Gastrocnemius medialis (tissue), 4 donors: Measurements from ENCODE around the gene ASIC1. TPM values are rescaled to one million over a fixed set of nuclear protein-coding genes. Genes with fewer than 3 reads are reported as not detected.

Source experiments
- ATAC-seq, 2 donors: fragments of 150-250 bp; one replicate each; pipeline ENCODE4 v1.9.1; 2016
- DNase-seq, 2 donors: peaks; one replicate each; pipeline ENCODE4 v3.0.0-alpha.2; 2019
- H3K27ac ChIP-seq, 4 donors: fragments of 200-600 bp; sonication (generic); 1 replicate in 1 of 4; 2 replicates in 3 of 4; pipeline ENCODE4 v1.5.1; 2016 to 2018; ENCODE audit warnings: mild to moderate bottlenecking in 2 of 4, moderate library complexity in 1 of 4
- H3K27me3 ChIP-seq, 3 donors: fragments of 200-600 bp; sonication (generic) in 2 of 3; 1 replicate in 1 of 3; 2 replicates in 2 of 3; pipeline versions ENCODE4 v1.5.1 to v1.6.0; 2016 to 2019; ENCODE audit warnings: mild to moderate bottlenecking in 1 of 3, moderate library complexity in 1 of 3
- H3K36me3 ChIP-seq, 2 donors: fragments of 200-600 bp; sonication (generic) in 1 of 2; one replicate each; pipeline ENCODE4 v1.5.1; 2017 to 2018
- H3K4me1 ChIP-seq, 2 donors: fragments of 200-600 bp; sonication (generic) in 1 of 2; one replicate each; pipeline ENCODE4 v1.5.1; 2016 to 2017; ENCODE audit warnings: mild to moderate bottlenecking in 2 of 2
- H3K4me3 ChIP-seq, 4 donors: fragments of 200-600 bp; sonication (generic) in 3 of 4; 1 replicate in 1 of 4; 2 replicates in 3 of 4; pipeline ENCODE4 v1.5.1; 2016 to 2019; ENCODE audit warnings: mild to moderate bottlenecking in 2 of 4
- H3K9me3 ChIP-seq, 3 donors: fragments of 200-600 bp; sonication (generic) in 2 of 3; 1 replicate in 1 of 3; 2 replicates in 2 of 3; pipeline ENCODE4 v1.5.1; 2016 to 2019
- CTCF ChIP-seq, 5 experiments: fragments of 450-650 bp in 3 of 5; fragments of 200-600 bp in 2 of 5; sonication (generic) in 2 of 5; IDR thresholded peaks in 4 of 5; conservative IDR thresholded peaks in 1 of 5; 1 replicate in 4 of 5; 2 replicates in 1 of 5; pipeline ENCODE4 v1.5.1; 2016 to 2019; ENCODE audit warnings: antibody characterized with exemption in 5 of 5, mild to moderate bottlenecking in 3 of 5, moderate library complexity in 3 of 5
- POLR2A ChIP-seq, 2 donors: fragments of 450-650 bp; IDR thresholded peaks; one replicate each; pipeline ENCODE4 v1.6.1; 2017; ENCODE audit warnings: antibody characterized with exemption in 2 of 2, mild to moderate bottlenecking in 2 of 2, moderate library complexity in 2 of 2
- in situ Hi-C, 4 donors: fragments of 200-750 bp; cut with MboI; loops; one replicate each; pipeline versions ENCODE4 v1.15.0 to v1.8.0; 2017; ENCODE audit warnings: low sequenced_read_pairs in 4 of 4
- intact Hi-C: fragments of 100-400 bp; cut with DNase I; formaldehyde crosslinking; loops from one replicate; pipeline ENCODE4 v1.15.1; 2023; ENCODE audit warnings: low total_unique reads
- total RNA-seq, 4 donors: library from RNA; depleted of rRNA; stranded (reverse); fragments of >200 nt; gene quantifications; one replicate each; pipeline versions ENCODE4 v1.1.0 to v1.2.3, GENCODE V29; 2016

ASIC1 gene
- total RNA-seq, 4 donors from 2014 or later: 0.15 to 0.53 TPM; not detected in 2

GRCh38 chr12:50051101-50051806 is 6.1 kb upstream of the ASIC1 start:
- TF ChIP-seq CTCF (IDR thresholded peaks at IDR 0.05 in 4 of 5, conservative IDR thresholded peaks at IDR 0.05 in 1 of 5) (no peak), POLR2A (IDR thresholded peaks at IDR 0.05) (no peak)
- peaks cover 6 to 7% of the 10 kb centered on the region in 2 donors for H3K4me1 ChIP-seq
- peaks cover 9 to 30% (median 14%) of the 10 kb centered on the region in 3 donors for H3K27me3 ChIP-seq
- intact Hi-C loops (loop anchor here (10.0 kb wide), 1 partner anchor 186 kb away; no protein-coding TSS in a partner anchor), in situ Hi-C loops (loop anchor here in 1 of 4 donors (5.0 kb wide), 1 partner anchor 79 kb away; the partner anchor contains the start of gene AQP6)
- ATAC-seq (no peak), DNase-seq (no peak)
- no peak overlapping the region for H3K27ac ChIP-seq
- no peaks in the 10 kb centered on the region for H3K36me3 ChIP-seq
- no peaks in the 10 kb centered on the region for H3K9me3 ChIP-seq
- no peak overlapping the region for H3K4me3 ChIP-seq

GRCh38 chr12:50052544-50052943 is 4.9 kb upstream of the ASIC1 start:
- no peak overlapping the region for H3K4me3 ChIP-seq
- DNase-seq (no peak), ATAC-seq (no peak)
- no peak overlapping the region for H3K27ac ChIP-seq
- no peaks in the 10 kb centered on the region for H3K36me3 ChIP-seq
- in situ Hi-C loops (loop anchor here in 1 of 4 donors (5.0 kb wide), 1 partner anchor 80 kb away; the partner anchor contains the start of gene AQP6), intact Hi-C loops (loop anchor here (10.0 kb wide), 1 partner anchor 188 kb away; no protein-coding TSS in a partner anchor)
- H3K4me1 ChIP-seq: peaks cover 14 to 15% of the 10 kb centered on the region in 2 donors
- TF ChIP-seq CTCF (IDR thresholded peaks at IDR 0.05 in 4 of 5, conservative IDR thresholded peaks at IDR 0.05 in 1 of 5) (no peak), POLR2A (IDR thresholded peaks at IDR 0.05) (no peak)
- no peaks in the 10 kb centered on the region for H3K9me3 ChIP-seq
- peaks cover 9 to 30% (median 21%) of the 10 kb centered on the region in 3 donors for H3K27me3 ChIP-seq

GRCh38 chr12:50052964-50053363 is 4.4 kb upstream of the ASIC1 start:
- ATAC-seq: no peak
- in situ Hi-C loops (loop anchor here in 1 of 4 donors (5.0 kb wide), 1 partner anchor 81 kb away; the partner anchor contains the start of gene AQP6), intact Hi-C loops (loop anchor here (10.0 kb wide), 1 partner anchor 188 kb away; no protein-coding TSS in a partner anchor)
- Histone ChIP-seq H3K4me3 (no peak overlapping the region), H3K27ac (no peak overlapping the region), H3K36me3 (no peaks in the 10 kb centered on the region), H3K27me3 (peaks cover 8 to 30% (median 21%) of the 10 kb centered on the region in 3 donors), H3K9me3 (no peaks in the 10 kb centered on the region), H3K4me1 (peaks cover 14 to 15% of the 10 kb centered on the region in 2 donors)
- TF ChIP-seq CTCF (IDR thresholded peaks at IDR 0.05 in 4 of 5, conservative IDR thresholded peaks at IDR 0.05 in 1 of 5): no peak
- TF ChIP-seq POLR2A (IDR thresholded peaks at IDR 0.05): no peak
- no peak for DNase-seq

GRCh38 chr12:50053583-50053982 is 3.8 kb upstream of the ASIC1 start:
- intact Hi-C loops: loop anchor here (10.0 kb wide), 1 partner anchor 189 kb away; no protein-coding TSS in a partner anchor
- DNase-seq: no peak
- Histone ChIP-seq H3K36me3 (no peaks in the 10 kb centered on the region), H3K27ac (no peak overlapping the region), H3K4me1 (peaks cover 14 to 15% of the 10 kb centered on the region in 2 donors), H3K27me3 (peaks cover 5 to 24% (median 21%) of the 10 kb centered on the region in 3 donors), H3K4me3 (no peak overlapping the region), H3K9me3 (no peaks in the 10 kb centered on the region)
- no peak for TF ChIP-seq CTCF (IDR thresholded peaks at IDR 0.05 in 4 of 5, conservative IDR thresholded peaks at IDR 0.05 in 1 of 5)
- in situ Hi-C loops: loop anchor here in 1 of 4 donors (5.0 kb wide), 1 partner anchor 81 kb away; the partner anchor contains the start of gene AQP6
- ATAC-seq: no peak
